G401.6 (cell line): ENCODE measurements around the gene RINT1.
A peak's percentile ranks its signal among the peaks of the same experiment; 100 is the strongest.
"Not testable (repeated sequence)": the region's sequence is repeated elsewhere in the genome, so short reads cannot be mapped to it uniquely, and the experiment has no call there.

ENCODE experiments used
- FAIRE-seq: peaks from 2 replicates; lab custom pipeline; 2012; peaks lifted over from hg19 to GRCh38; lab: Jason Lieb, UNC

The RINT1 gene

DNA sequence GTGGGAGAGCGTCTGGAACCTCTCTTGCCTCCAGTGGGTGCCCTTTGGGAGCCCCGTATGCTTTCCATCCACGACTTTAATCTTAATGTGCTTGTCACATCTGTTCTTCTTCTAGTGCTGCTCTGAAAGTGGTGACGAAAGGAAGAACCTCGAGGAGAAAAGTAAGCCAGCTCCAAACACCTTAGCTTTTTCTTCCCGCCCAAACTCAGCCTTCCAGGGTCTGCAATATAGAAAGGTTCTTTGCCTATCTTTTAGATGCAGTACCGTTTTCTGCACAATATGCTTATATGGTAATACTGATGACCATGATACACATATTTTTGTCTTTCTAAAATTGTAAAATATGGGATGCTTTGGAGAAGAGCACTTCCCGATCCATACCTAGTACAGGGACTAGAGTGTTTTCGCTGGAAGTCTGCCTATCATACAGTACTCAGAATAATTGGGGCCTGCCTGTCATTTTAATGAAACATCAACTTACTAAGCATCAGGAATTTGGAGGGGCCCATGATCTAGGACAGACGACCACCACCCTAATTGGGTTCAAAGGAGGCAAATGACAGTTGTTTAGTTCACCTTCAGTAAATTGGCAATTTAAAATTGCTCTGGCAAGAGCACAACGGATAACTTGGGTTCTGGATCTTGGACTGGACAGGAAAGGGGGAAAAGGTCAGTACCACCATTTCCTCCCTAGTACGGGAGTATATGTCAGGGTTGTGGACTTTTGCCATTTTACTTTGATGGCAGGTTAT lies 884 bp downstream of the RINT1 start:
- FAIRE-seq, result no peak

DNA sequence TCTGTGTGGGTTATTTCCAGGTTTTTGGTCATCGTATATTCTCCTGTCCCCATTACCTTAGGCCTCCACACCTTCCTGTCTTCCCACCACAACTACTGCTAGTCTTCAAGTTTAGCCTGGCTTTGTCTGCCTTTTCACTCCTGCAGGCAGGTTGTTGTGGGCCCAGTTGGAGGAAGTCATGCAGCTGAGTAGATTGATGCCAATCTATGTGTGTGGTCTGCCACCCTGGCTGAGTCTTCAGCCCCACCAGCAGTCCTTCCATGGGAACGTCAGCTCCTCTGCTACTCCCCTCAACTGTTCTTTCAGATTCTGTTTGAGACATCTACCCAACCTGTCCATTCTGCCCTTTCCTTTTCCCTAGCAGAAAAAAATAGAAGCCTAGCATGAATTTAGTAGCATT lies 6.3 kb downstream of the RINT1 start:
- FAIRE-seq, result no peak

DNA sequence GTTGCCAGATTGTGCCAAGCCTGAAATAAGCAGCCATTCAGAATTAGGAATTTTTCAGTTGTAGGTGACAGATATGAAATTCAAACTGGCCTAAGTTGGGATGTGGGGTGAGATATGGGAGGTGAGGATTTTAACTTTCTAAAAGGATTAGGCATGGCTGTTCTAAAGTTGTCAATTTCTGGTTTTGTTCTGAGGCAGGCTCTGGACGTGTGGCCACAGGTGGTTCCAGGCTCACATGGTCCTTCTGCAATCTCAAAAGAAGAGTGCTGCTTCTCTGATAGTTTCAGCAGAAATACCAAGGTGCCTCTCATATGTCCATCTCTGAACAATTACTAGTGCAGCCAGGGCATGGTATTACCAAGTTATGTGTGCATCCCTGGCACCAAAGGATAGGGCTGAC lies 27.9 kb downstream of the RINT1 start:
- no peak for FAIRE-seq

DNA sequence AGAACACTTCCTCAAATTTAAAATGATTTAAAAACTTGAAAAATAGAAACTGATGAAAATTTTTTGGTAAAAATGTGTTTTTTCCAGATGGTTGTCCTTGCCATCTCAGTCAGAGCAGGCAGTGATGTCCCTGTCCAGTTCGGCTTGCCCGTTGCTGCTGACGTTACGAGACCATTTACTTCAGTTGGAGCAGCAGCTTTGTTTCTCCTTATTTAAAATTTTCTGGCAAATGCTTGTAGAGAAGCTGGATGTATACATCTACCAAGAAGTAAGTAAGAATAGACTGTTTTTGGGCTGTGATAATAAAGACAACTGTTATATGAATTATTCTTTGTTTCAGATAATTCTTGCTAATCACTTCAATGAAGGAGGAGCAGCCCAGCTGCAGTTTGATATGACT lies 33.2 kb downstream of the RINT1 start:
- FAIRE-seq, result no peak

DNA sequence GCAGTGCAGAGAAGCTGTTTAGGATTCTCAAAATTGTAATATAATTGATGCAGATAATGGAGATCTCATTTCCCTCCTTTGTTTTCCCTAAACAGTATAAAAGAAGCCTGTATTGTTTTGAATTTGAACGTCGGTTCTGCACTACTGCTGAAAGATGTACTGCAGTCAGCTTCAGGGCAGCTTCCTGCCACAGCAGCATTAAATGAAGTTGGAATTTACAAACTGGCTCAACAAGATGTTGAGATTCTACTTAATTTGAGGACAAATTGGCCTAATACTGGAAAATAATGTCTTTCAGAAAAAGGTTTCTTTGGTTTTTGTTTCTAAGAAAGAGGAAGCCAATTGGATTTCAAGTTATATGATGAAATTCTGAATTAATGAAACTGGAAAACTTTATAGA lies 35.0 kb downstream of the RINT1 start:
- FAIRE-seq, result no peak

DNA sequence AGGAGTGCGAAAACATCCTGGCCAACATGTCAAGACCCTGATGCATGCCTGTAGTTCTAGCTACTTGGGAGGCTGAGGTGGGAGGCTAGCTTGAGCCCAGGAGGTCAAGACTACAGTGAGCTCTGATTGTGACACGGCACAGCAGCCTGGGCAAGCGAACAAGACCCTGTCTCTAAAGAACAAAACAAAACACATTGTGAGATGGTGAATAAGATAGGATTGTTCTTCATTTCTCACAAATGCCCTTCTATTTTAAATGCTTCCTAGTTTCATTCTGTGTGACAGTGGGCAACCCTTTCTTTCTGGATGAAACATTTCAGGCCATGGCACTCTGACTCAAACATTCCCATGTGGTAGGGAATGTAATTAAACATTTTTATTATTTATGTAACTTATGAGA lies 35.8 kb downstream of the RINT1 start:
- no peak for FAIRE-seq

DNA sequence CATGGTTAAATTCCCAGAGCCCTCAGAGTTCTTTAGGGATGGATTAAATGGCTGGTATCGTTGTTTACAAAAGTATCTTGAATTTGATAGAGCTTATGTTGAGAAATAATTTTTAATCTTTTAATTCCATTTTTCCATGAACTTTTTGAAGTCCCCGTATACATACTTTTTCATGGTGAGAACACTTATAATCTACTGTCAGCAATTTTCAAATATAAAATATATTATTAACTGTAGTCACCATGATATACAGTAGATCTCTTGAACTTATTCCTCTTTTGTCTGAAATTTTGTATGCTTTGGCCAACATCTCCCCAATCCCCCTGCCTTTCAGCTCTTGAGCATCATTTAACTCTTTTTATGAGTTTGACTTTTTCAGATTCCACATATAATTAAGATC lies 39.9 kb downstream of the RINT1 start:
- peak; percentile 21 for FAIRE-seq

DNA sequence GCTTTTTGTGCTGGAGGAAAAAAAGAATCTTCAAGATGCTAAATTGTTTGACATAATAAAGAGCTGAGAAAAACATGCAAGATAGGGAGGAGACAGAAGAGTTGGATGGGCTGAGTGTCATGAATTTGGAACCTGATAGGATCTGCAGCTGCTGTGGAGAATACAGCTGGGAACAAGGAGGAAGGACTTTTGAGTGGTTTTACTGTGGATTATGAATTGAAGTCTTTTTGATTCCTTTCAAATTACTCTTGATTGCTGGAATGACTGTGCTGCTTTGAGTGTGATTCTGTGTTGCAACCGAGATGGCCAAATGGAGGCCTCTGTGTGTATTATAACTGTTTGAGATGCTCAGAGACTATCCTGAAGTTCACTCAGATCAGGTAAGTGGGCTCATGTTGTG lies 45.2 kb downstream of the RINT1 start:
- FAIRE-seq, result no peak

DNA sequence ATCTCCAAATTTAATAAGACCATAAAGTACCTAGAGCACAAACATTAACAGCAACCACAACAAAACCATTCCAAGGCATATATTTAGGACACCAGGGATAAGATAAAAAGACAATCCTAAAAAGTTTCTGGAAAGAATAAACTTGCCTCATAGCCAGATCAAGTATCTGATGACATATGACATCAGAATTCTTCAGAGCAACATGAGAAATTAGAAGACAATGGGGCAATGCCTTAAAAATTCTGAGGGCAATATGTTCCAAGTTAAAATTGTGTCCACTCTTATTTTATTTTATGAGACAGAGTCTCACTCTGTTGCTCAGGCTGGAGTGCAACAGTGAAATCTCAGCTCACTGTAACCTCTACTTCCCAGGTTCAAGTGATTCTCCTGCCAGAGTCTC lies 46.5 kb downstream of the RINT1 start:
- FAIRE-seq, result no peak

DNA sequence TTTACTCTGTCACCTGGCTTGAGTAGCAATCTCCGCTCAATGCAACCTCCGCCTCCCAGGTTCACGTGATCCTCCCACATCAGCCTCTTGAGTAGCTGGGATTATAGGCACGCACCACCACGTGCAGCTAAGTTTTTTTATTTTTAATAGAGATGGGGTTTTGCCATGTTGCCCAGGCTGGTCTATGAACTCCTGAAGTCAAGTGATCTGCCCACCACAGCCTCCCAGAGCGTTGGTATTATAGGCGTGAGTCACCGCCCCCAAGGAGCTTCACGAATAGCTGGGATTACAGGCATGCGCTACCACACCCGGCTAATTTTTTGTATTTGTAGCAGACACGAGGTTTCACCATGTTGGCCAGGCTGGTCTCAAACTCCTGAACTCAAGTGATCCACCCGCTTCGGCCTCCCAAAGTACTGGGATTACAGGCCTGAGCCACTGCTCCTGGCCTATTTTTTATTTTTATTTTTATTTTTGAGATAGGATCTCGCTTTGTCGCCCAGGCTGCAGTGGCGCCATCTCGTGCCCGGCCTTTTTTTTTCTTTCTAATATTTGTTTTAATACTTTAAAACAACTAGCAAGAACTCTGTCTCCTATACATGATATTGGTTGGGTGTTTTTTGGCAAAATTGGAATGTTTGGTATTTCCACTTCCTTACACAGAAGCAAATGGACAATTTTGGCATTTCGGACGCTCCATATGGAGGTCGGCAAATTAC lies 48.2 kb downstream of the RINT1 start:
- FAIRE-seq, result no peak

DNA sequence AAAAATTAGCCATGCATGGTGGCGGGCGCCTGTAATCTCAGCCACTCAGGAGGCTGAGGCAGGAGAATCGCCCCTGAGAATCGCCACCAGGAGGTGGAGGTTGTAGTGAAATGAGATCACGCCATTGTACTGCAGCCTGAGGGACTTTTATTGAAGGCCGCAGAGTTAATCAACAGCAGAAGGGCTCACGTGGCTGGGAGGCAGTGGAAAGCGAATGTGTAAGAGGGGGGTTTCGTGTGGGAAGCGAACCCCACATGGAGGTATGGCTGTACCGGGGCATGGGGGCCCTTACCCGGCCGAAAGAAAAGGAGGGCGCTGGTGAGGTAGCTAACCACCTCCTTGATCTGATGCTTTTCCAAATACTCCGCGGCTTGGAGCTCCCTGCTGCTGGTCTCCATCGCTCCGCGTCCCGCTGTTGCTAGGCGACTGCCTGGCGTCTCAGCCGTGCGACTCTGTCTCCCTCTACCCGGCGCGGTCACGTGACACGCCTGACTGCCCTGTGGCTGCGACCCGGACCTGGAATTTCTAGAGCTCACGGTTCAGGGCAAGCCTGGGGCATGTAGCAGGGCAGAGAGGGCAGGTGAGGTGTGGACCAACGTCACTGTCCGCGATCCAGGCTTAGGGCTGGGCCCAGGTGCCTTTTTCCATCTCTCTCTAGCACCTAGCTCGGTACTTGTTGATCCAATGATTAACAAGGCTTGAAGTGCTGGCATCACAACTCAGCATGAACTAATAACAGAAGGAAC lies 49.2 kb downstream of the RINT1 start, which contains the start of gene EFCAB10:
EFCAB10 (minus strand) TSS at position 428 of the 746 bp plus-strand sequence; CDS start at position 398, 30 bp downstream.
- no peak for FAIRE-seq

DNA sequence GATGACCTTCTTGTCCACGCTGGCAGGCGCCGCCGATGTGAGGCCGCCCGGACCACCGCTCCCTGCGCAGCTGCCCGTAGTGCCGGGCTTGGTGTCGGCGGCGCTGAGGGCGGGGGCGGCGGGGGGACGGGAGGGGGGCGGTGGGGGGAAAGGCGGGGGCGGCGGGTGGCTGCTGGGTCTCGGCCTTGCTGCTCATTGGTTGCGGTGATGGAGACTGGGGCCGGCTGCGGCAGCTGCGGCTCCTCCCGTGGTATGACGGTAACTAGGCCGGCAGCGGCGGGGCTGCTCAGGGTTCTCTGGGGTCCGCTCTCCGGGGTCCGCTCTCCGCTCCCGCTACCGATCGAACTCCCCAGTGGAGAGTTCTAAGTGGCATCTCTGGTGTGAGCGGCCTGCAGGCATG lies 51.1 kb downstream of the RINT1 start:
- no peak for FAIRE-seq

DNA sequence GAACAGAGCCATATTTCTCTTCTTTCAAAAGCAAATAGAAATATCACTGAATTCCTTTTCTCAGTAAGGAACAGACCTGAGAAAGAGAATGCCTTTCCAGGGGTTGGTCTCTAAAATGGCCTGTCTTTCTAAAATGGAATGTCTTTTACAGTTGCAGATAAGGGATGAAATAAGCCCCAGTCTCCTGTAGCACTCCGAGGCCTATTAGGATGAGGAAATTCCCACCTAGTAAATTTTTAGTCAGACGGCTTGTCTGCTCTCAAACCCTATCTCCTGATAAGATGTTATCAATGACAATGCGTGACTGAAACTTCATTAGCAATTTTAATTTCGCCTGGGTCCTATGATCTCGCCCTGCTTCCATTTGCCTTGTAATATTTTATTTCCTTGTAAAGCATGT lies 52.2 kb downstream of the RINT1 start:
- FAIRE-seq, result no peak

DNA sequence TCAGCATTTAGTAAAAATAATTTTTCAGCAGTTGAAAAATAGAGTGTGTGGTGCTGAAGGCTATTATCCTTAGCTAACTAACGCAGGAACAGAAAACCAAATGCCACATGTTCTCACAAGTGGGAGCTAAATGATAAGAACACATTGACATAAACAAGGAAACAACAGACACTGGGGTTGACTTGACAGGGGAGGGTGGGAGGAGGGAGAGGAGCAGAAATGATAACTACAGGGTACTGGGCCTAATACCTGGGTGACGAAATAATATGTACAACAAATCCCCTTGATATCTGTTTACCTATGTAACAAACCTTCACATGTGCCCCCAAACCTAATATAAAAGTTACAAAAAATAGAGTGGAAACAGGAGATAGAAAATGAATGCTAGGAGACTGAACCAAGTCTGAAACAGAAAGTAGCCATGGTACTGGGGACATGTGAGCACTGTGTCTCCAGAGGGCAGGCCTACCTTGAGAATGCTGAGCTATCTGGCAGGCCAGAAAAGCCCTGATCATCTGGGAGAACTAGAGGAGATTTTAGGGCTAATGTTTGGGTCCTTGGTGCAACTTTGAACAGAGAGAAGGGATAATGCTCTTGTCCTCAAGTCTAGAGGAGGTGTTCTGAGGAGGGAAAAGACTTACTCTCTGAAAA lies 54.0 kb downstream of the RINT1 start:
- no peak for FAIRE-seq

DNA sequence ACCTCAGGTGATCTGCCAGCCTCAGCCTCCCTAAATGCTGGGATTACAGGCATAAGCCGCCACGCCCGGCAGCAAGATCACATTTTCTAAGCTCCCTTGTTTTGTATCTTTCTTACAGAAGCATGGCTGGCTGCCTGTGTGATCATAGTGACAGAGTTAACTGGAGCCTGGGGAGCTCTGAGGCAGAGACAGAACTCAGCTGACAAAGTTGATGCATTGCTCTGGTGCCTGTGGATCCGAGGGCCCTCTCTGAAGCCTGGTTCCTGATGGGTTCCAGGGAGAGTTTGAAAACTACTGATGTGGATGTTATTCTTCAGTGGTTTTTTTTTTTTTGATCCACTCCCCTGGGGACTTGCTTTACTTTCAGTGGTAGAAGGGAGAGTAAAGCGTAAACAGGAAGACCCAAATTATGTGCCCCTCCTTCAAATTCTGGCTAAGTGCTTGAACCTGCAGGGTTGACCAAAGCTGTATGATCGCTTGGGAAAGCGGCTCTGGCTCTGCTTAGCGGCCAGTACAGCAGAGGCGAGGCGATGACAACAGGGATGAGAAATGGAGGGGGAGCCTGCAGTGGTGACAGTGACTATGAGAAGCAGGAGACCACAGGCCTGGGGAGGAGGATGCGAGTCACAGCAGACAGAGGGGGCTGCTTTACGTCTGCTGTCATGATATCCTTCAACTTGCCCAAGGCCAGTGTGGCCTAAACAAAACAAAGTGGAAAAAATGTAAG lies 56.1 kb downstream of the RINT1 start:
- FAIRE-seq, result no peak

DNA sequence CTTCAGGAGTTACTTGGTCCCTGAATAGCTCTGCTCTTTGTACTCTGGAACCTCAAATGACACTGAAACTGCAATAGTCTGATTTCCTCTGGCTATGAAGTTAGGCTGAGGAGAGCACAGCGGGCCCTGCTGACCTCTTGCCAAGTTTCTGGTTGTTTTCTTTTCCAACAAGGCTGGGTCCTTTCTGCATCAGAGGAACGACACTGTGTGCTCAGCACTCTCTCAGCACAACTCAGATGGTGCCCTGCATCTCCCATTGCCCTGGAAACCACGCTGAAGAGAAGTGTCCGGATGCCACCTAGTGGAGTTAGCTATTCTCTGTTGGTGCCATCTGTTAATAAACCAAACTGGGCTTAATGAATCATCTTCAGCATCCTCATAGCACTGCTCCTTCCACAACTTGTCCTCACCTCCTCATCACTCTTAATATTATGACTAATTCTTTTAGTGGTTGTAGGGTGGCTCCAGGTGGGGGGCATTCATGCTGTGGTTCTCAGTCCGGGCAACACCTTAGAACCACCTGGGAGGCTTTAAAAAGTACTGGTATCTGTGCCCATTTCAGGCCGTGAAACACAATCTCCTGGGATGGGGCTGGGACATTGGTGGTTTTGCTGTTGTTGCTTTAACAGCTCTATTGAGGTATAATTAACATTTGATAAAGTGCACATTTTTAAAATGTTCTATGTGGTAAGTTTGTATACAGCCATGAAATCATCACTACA lies 57.5 kb downstream of the RINT1 start:
- FAIRE-seq, result no peak

DNA sequence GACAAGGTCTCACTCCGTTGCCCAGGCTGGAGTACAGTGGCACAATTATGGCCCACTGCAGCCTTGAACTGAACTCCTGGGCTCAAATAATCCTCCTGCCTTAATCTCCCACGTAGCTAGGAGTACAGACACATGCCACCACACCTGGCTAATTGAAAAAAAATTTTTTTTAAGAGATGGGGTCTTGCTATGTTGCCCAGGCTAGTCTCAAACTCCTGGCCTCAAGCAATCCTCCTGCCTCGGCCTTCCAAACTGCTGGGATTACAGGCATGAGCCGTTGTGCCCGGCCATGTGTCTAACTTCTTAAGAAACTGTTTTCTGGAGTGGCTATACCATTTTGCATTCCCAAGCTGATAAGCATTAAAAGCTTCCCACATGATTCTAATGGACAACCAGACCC lies 58.8 kb downstream of the RINT1 start:
- no peak for FAIRE-seq

DNA sequence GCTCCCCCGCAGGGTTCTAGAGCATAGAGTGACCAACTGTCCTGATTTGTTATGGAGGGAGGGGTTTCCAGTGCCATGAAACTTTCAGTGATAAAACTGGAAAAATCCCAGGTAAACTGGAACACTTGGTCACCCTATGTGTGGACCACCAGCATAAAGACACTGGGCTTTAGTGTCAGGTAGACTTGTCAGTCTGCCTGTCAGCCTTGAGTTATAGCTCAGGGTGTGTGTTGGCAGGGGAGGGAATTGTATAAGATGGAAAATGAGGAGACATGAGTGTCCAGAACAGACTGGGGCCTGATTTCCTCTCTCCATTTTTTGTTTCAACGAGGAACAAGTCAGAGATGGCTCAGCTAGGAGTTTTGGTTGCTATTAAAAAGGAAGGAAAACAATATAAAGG lies 59.5 kb downstream of the RINT1 start:
- no peak for FAIRE-seq

DNA sequence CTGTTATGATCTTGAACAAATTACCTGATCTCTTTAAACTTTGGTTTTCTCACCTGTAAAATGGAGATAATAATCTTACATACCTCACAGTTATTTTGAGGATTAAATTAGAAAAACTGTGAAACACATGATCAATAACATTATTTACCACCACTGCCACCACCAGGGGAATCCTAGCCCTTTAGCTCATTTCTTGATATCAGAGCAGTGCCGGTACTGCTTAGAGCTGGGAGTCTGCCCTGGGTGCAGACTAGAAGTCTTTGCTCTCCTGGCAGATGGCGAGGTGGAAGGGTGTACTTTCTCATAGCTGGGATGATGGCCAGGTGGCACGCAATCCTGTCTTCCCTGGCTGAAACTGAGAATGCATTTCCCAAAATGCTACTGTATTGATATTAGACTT lies 62.0 kb downstream of the RINT1 start:
- no peak for FAIRE-seq

DNA sequence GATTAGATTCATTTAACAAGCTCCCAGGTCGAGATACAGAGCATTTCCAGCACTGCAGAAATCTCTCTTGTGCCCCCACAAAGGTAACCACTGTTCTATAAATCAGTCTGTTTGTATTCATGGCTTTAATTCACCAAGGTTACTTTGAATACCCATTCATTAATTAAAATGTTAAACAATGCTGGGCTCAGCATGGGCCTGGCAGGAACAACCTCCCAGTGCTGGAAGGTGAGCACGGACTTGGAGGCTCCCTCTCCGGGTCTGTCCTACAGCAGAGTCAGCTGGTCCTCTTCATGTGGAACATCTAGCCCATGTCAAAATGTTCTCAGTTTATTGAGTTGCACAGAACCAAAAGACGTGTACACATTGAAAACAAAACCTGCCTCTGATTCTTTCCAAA lies 64.9 kb downstream of the RINT1 start:
- FAIRE-seq, result no peak

DNA sequence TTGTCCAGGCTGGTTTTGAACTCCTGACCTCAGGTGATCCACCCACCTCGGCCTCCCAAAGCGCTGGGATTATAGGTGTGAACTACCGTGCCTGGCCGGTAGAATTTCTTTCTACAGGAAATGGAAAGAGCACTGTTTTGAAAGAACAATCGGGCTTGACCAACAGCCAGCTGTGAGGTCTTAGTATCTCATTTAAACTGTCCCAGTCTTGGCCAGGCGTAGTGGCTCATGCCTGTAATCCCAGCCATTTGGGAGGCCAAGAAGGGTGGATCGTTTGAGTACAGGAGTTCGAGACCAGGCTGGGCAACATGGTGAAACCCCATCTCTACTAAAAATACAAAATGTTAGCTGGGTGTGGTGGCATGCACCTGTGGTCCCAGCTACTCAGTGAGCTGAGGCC lies 67.1 kb downstream of the RINT1 start:
- not testable (repeated sequence) for FAIRE-seq
